SK-N-SH treated with all-trans-retinoic acid at 6 μM for 48 hours (cell line): ENCODE results near the gene HPGD.

Experiments used
- ATAC-seq: fragments of 200-7000 bp; cut with Tn5 transposase; 3 replicates; pipeline ENCODE4 v1.9.1; 2020; ENCODE audit warnings: mild to moderate bottlenecking, moderate library complexity
- ARNTL ChIP-seq: fragments of 450-650 bp; formaldehyde crosslinking; IDR thresholded peaks from 2 replicates; pipeline ENCODE4 v1.5.0; 2020; ENCODE audit warnings: low read depth, mild to moderate bottlenecking, moderate library complexity, borderline replicate concordance
- BACH2 ChIP-seq: fragments of 250-450 bp; sonication (Bioruptor Pico); IDR thresholded peaks from 2 replicates; pipeline ENCODE4 v1.9.0; 2021; ENCODE audit warnings: mild to moderate bottlenecking, borderline replicate concordance
- CREB5 ChIP-seq: fragments of 250-450 bp; sonication (Bioruptor Pico); IDR thresholded peaks from 2 replicates; pipeline ENCODE4 v1.5.1; 2020; ENCODE audit warnings: low read depth, mild to moderate bottlenecking, moderate library complexity
- CSDC2 ChIP-seq: fragments of 250-450 bp; sonication (Bioruptor Pico); IDR thresholded peaks from 2 replicates; pipeline ENCODE4 v1.5.0; 2020; ENCODE audit warnings: mild to moderate bottlenecking, moderate library complexity
- CSRNP3 ChIP-seq: fragments of 250-450 bp; sonication (Bioruptor Pico); IDR thresholded peaks from 2 replicates; pipeline ENCODE4 v1.5.1; 2021; ENCODE audit warnings: mild to moderate bottlenecking, moderate library complexity
- ESRRG ChIP-seq: fragments of 250-450 bp; sonication (Bioruptor Pico); IDR thresholded peaks from 2 replicates; pipeline ENCODE4 v1.6.1; 2021; ENCODE audit warnings: mild to moderate bottlenecking
- GLIS3 ChIP-seq: fragments of 250-450 bp; sonication (Bioruptor Pico); IDR thresholded peaks from 2 replicates; pipeline ENCODE4 v1.5.0; 2020; ENCODE audit warnings: mild to moderate bottlenecking, moderate library complexity
- ISL1 ChIP-seq: fragments of 250-450 bp; sonication (Bioruptor Pico); IDR thresholded peaks from 2 replicates; pipeline ENCODE4 v2.1.2; 2022; ENCODE audit warnings: mild to moderate bottlenecking, moderate library complexity
- PATZ1 ChIP-seq: fragments of 250-450 bp; sonication (Bioruptor Pico); IDR thresholded peaks from 2 replicates; pipeline ENCODE4 v1.8.0; 2020; ENCODE audit warnings: mild to moderate bottlenecking, moderate library complexity, borderline replicate concordance
- POU6F1 ChIP-seq: fragments of 250-450 bp; sonication (Bioruptor Pico); IDR thresholded peaks from 2 replicates; pipeline ENCODE4 v1.8.0; 2021; ENCODE audit warnings: low read depth, mild to moderate bottlenecking, moderate library complexity, borderline replicate concordance
- PPARA ChIP-seq: fragments of 250-450 bp; sonication (Bioruptor Pico); IDR thresholded peaks from 2 replicates; pipeline ENCODE4 v1.5.0; 2020; ENCODE audit warnings: mild to moderate bottlenecking, borderline replicate concordance
- SNAI2 ChIP-seq: fragments of 250-450 bp; sonication (Bioruptor Pico); IDR thresholded peaks from 2 replicates; pipeline ENCODE4 v1.5.0; 2020; ENCODE audit warnings: mild to moderate bottlenecking, moderate library complexity
- TCF4 ChIP-seq: fragments of 250-450 bp; sonication (Bioruptor Pico); IDR thresholded peaks from 2 replicates; pipeline ENCODE4 v1.8.0; 2021; ENCODE audit warnings: mild to moderate bottlenecking, moderate library complexity, borderline replicate concordance
- TOX ChIP-seq: fragments of 250-450 bp; sonication (Bioruptor Pico); IDR thresholded peaks from 2 replicates; pipeline ENCODE4 v1.8.0; 2021; ENCODE audit warnings: mild to moderate bottlenecking, moderate library complexity, borderline replicate concordance
- TSHZ2 ChIP-seq: fragments of 250-450 bp; sonication (Bioruptor Pico); IDR thresholded peaks from 2 replicates; pipeline ENCODE4 v1.5.0; 2020; ENCODE audit warnings: mild to moderate bottlenecking, moderate library complexity
- ZC3H10 ChIP-seq: fragments of 250-450 bp; sonication (Bioruptor Pico); IDR thresholded peaks from 2 replicates; pipeline ENCODE4 v1.5.1; 2021; ENCODE audit warnings: mild to moderate bottlenecking, moderate library complexity
- ZFP3 ChIP-seq: fragments of 250-450 bp; sonication (Bioruptor Pico); IDR thresholded peaks from 2 replicates; pipeline ENCODE4 v1.5.0; 2020; ENCODE audit warnings: mild to moderate bottlenecking, moderate library complexity
- ZNF565 ChIP-seq: fragments of 450-650 bp; formaldehyde crosslinking; conservative IDR thresholded peaks from 2 replicates; pipeline ENCODE4 v1.5.0; 2020; ENCODE audit warnings: low read depth, mild to moderate bottlenecking, moderate library complexity
- ZNF70 ChIP-seq: fragments of 450-650 bp; formaldehyde crosslinking; IDR thresholded peaks from 2 replicates; pipeline ENCODE4 v1.5.0; 2020; ENCODE audit warnings: mild to moderate bottlenecking, moderate library complexity
- ZNF8 ChIP-seq: fragments of 450-650 bp; formaldehyde crosslinking; IDR thresholded peaks from 2 replicates; pipeline ENCODE4 v1.5.0; 2020; ENCODE audit warnings: mild to moderate bottlenecking, moderate library complexity

HPGD gene

GRCh38 chr4:174496631-174497432 lies 25.5 kb downstream of the HPGD start:
- no peak for ATAC-seq
- TF ChIP-seq ISL1, result no peak
- no peak for TF ChIP-seq ZNF70
- no peak for TF ChIP-seq ZC3H10
- TF ChIP-seq ZNF8 (CRISPR knock-in tag), result no peak
- TF ChIP-seq TOX, result no peak
- TF ChIP-seq ZNF565, result no peak
- no peak for TF ChIP-seq SNAI2 (CRISPR knock-in tag)
- TF ChIP-seq PATZ1, result no peak
- no peak for TF ChIP-seq CREB5 (CRISPR knock-in tag)
- no peak for TF ChIP-seq CSDC2 (CRISPR knock-in tag)
- TF ChIP-seq ARNTL, result no peak
- no peak for TF ChIP-seq TCF4 (CRISPR knock-in tag)
- TF ChIP-seq POU6F1 (CRISPR knock-in tag), result no peak
- TF ChIP-seq, all 23 proteins: peak for 0

- TF ChIP-seq BACH2 (CRISPR knock-in tag) (no peak), SNAI2 (CRISPR knock-in tag) (no peak), ARNTL (no peak), ESRRG (CRISPR knock-in tag) (no peak), ZNF565 (no peak), TOX (no peak), POU6F1 (CRISPR knock-in tag) (no peak), CSRNP3 (CRISPR knock-in tag) (no peak)
- no peak for ATAC-seq
Observed at GRCh38 chr4:174495626-174496025, 26.7 kb downstream of the HPGD start.

GRCh38 chr4:174494726-174495125 lies 27.6 kb downstream of the HPGD start:
- ATAC-seq, result no peak
- no peak for TF ChIP-seq ZNF8 (CRISPR knock-in tag)
- no peak for TF ChIP-seq ARNTL
- TF ChIP-seq CSRNP3 (CRISPR knock-in tag), result no peak
- TF ChIP-seq ESRRG (CRISPR knock-in tag), result no peak
- no peak for TF ChIP-seq GLIS3 (CRISPR knock-in tag)
- TF ChIP-seq CSDC2 (CRISPR knock-in tag), result no peak
- TF ChIP-seq POU6F1 (CRISPR knock-in tag), result no peak
- TF ChIP-seq ZNF70, result no peak
- no peak for TF ChIP-seq SNAI2 (CRISPR knock-in tag)
- TF ChIP-seq PPARA (CRISPR knock-in tag), result no peak
- no peak for TF ChIP-seq BACH2 (CRISPR knock-in tag)
- no peak for TF ChIP-seq TSHZ2
- TF ChIP-seq ZFP3 (CRISPR knock-in tag), result no peak
- no peak for TF ChIP-seq ISL1
- TF ChIP-seq CREB5 (CRISPR knock-in tag), result no peak
